Karpas-422 (cell line): ENCODE results near the gene GSS. TPM values are rescaled to one million over a fixed set of nuclear protein-coding genes. Genes with fewer than 3 reads are reported as not detected.

Source experiments
- DNase-seq: peaks from one replicate; pipeline ENCODE4 v3.0.0-alpha.2; 2015
- H2AFZ ChIP-seq: fragments of 200-600 bp; sonication (generic); 2 replicates; pipeline ENCODE4 v1.6.1; 2014; ENCODE audit warnings: antibody characterized with exemption, low read length, mixed read lengths
- H3K27ac ChIP-seq: fragments of 200-600 bp; sonication (generic); 2 replicates; pipeline ENCODE4 v1.5.1; 2014; ENCODE audit warnings: mild to moderate bottlenecking, low read length, moderate library complexity
- H3K27me3 ChIP-seq: fragments of 200-600 bp; sonication (generic); 2 replicates; pipeline ENCODE4 v1.6.1; 2014; ENCODE audit warnings: low read length, mixed read lengths
- H3K36me3 ChIP-seq: fragments of 200-600 bp; sonication (generic); 2 replicates; pipeline ENCODE4 v1.6.1; 2014; ENCODE audit warnings: low read length, mixed read lengths; ENCODE audit not compliant: insufficient read depth
- H3K4me1 ChIP-seq: fragments of 200-600 bp; sonication (generic); 2 replicates; pipeline ENCODE4 v1.6.1; 2014; ENCODE audit warnings: mild to moderate bottlenecking, low read length, mixed read lengths
- H3K4me2 ChIP-seq: fragments of 200-600 bp; sonication (generic); 2 replicates; pipeline ENCODE4 v1.6.1; 2014; ENCODE audit warnings: low read length, low read depth, mild to moderate bottlenecking; ENCODE audit not compliant: poor library complexity, severe bottlenecking
- H3K4me3 ChIP-seq: fragments of 200-600 bp; sonication (generic); 2 replicates; pipeline ENCODE4 v1.5.1; 2014; ENCODE audit warnings: mild to moderate bottlenecking, antibody characterized with exemption, low read length, mixed read lengths
- H3K79me2 ChIP-seq: fragments of 200-600 bp; sonication (generic); 2 replicates; pipeline ENCODE4 v1.6.1; 2014; ENCODE audit warnings: mild to moderate bottlenecking, low read length, mixed read lengths
- H3K9ac ChIP-seq: fragments of 200-600 bp; sonication (generic); 2 replicates; pipeline ENCODE4 v1.6.0; 2014; ENCODE audit warnings: low read length
- H3K9me2 ChIP-seq: fragments of 200-600 bp; sonication (generic), shearing (Covaris generic); replicated peaks from 2 replicates; pipeline ENCODE4 v1.6.0; 2014; ENCODE audit warnings: mild to moderate bottlenecking, low read length, moderate library complexity; ENCODE audit not compliant: insufficient read depth
- H3K9me3 ChIP-seq: fragments of 300-700, 200-600 bp; sonication (generic); 2 replicates; pipeline ENCODE4 v1.6.1; 2014; ENCODE audit warnings: low read length, mixed read lengths
- H4K20me1 ChIP-seq: fragments of 200-600 bp; sonication (generic); 2 replicates; pipeline ENCODE4 v1.6.1; 2014; ENCODE audit warnings: mild to moderate bottlenecking, antibody characterized with exemption, low read length, low read depth; ENCODE audit not compliant: insufficient read depth
- total RNA-seq: library from RNA; depleted of rRNA; stranded (reverse); fragments of >200 nt; shearing (Covaris generic); gene quantifications from 2 replicates; pipeline ENCODE4 v1.2.3, GENCODE V29; 2014; ENCODE audit warnings: low replicate concordance; rRNA removed

GSS gene
- 24.7 and 36.9 TPM in 2 replicates for total RNA-seq

- no peaks in the 10 kb centered on the region for H3K9me2 ChIP-seq
- no peaks in the 10 kb centered on the region for H3K9me3 ChIP-seq
- H3K4me3 ChIP-seq: peak within 1 kb of the TSS; percentile 80
- H4K20me1 ChIP-seq: no peaks in the 10 kb centered on the region
- H3K27me3 ChIP-seq: no peaks in the 10 kb centered on the region
- peak within 1 kb of the TSS; percentile 96 for H2AFZ ChIP-seq
- 0 out of 2 replicates have a peak within 1 kb of the TSS, but pooled peaks have one; percentile 18 for H3K27ac ChIP-seq
- H3K4me1 ChIP-seq: peaks cover 31% of the 10 kb centered on the region
- peak within 1 kb of the TSS; percentile 76 for H3K4me2 ChIP-seq
- no peaks in the 10 kb centered on the region for H3K79me2 ChIP-seq
- peak within 1 kb of the TSS; percentile 85 for H3K9ac ChIP-seq
- peak; percentile 98 for DNase-seq
- no peaks in the 10 kb centered on the region for H3K36me3 ChIP-seq
Measured at GRCh38 chr20:34955231-34956040, at the start of gene GSS, which contains the start of gene MYH7B. TSS of gene GSS (minus strand) at chr20:34955806. CDS start at chr20:34951852, 3,954 bp downstream. TSS of gene MYH7B (plus strand) at chr20:34955868. CDS start at chr20:34978006, 22,138 bp downstream.

- no peak overlapping the region for H3K4me3 ChIP-seq
- H3K9me2 ChIP-seq: no peaks in the 10 kb centered on the region
- H3K27ac ChIP-seq: no peak overlapping the region
- DNase-seq: no peak
- H4K20me1 ChIP-seq: no peaks in the 10 kb centered on the region
- H3K9me3 ChIP-seq: no peaks in the 10 kb centered on the region
- H3K4me2 ChIP-seq: no peak overlapping the region
- no peak overlapping the region for H3K9ac ChIP-seq
- no peaks in the 10 kb centered on the region for H3K79me2 ChIP-seq
- H2AFZ ChIP-seq: no peak overlapping the region
- H3K4me1 ChIP-seq: peaks cover 4% of the 10 kb centered on the region; the same call in 1 of the 2 replicates
- 0 out of 2 replicates have a peak, but pooled peaks cover 4% of the 10 kb centered on the region for H3K36me3 ChIP-seq
- no peaks in the 10 kb centered on the region for H3K27me3 ChIP-seq
Measured at GRCh38 chr20:35004749-35005462, 49.3 kb upstream of the GSS start.

- no peak overlapping the region for H2AFZ ChIP-seq
- no peaks in the 10 kb centered on the region for H3K27me3 ChIP-seq
- no peaks in the 10 kb centered on the region for H3K79me2 ChIP-seq
- no peak overlapping the region for H3K27ac ChIP-seq
- H4K20me1 ChIP-seq: no peaks in the 10 kb centered on the region
- H3K9me3 ChIP-seq: no peaks in the 10 kb centered on the region
- no peak overlapping the region for H3K4me2 ChIP-seq
- H3K9me2 ChIP-seq: no peaks in the 10 kb centered on the region
- peaks cover 4% of the 10 kb centered on the region; the same call in 1 of the 2 replicates for H3K4me1 ChIP-seq
- no peak overlapping the region for H3K9ac ChIP-seq
- 0 out of 2 replicates have a peak, but pooled peaks cover 4% of the 10 kb centered on the region for H3K36me3 ChIP-seq
- DNase-seq: no peak
- H3K4me3 ChIP-seq: no peak overlapping the region
Measured at GRCh38 chr20:35004051-35004725, 48.6 kb upstream of the GSS start.

- Histone ChIP-seq H3K4me1 (peaks cover 4% of the 10 kb centered on the region; the same call in 1 of the 2 replicates), H3K4me3 (no peak overlapping the region), H2AFZ (no peak overlapping the region), H3K36me3 (0 out of 2 replicates have a peak, but pooled peaks cover 4% of the 10 kb centered on the region), H4K20me1 (no peaks in the 10 kb centered on the region), H3K4me2 (no peak overlapping the region), H3K27ac (no peak overlapping the region), H3K9ac (no peak overlapping the region), H3K79me2 (no peaks in the 10 kb centered on the region), H3K9me3 (no peaks in the 10 kb centered on the region), H3K9me2 (no peaks in the 10 kb centered on the region), H3K27me3 (no peaks in the 10 kb centered on the region)
- DNase-seq: no peak
Measured at GRCh38 chr20:35003211-35004031, 47.8 kb upstream of the GSS start.

- Histone ChIP-seq H3K27ac (no peak overlapping the region), H3K4me2 (no peak overlapping the region), H3K9ac (no peak overlapping the region), H4K20me1 (no peaks in the 10 kb centered on the region), H3K9me2 (no peaks in the 10 kb centered on the region), H3K4me1 (peaks cover 4% of the 10 kb centered on the region; the same call in 1 of the 2 replicates), H2AFZ (no peak overlapping the region), H3K36me3 (0 out of 2 replicates have a peak, but pooled peaks cover 4% of the 10 kb centered on the region), H3K4me3 (no peak overlapping the region), H3K9me3 (no peaks in the 10 kb centered on the region), H3K79me2 (no peaks in the 10 kb centered on the region), H3K27me3 (no peaks in the 10 kb centered on the region)
- no peak for DNase-seq
Measured at GRCh38 chr20:35002426-35003210, 47.0 kb upstream of the GSS start.

- peak; percentile 59 for DNase-seq
- H3K27ac ChIP-seq: no peak overlapping the region
- H3K4me2 ChIP-seq: no peak overlapping the region
Measured at GRCh38 chr20:35001596-35002362, 46.2 kb upstream of the GSS start.

More at GRCh38 chr20:35001596-35002362, 46.2 kb upstream of the GSS start:
- Histone ChIP-seq H4K20me1 (no peaks in the 10 kb centered on the region), H3K4me3 (no peak overlapping the region), H3K9me3 (no peaks in the 10 kb centered on the region), H3K27me3 (no peaks in the 10 kb centered on the region), H3K79me2 (no peaks in the 10 kb centered on the region), H3K36me3 (0 out of 2 replicates have a peak, but pooled peaks cover 4% of the 10 kb centered on the region), H3K9me2 (no peaks in the 10 kb centered on the region), H3K4me1 (peaks cover 4% of the 10 kb centered on the region; the same call in 1 of the 2 replicates), H3K9ac (no peak overlapping the region), H2AFZ (no peak overlapping the region)
